NCI-H69 (cell line): Measurements from ENCODE around the gene ALG6.

ENCODE experiments used
- DNase-seq: peaks from one replicate; lab custom pipeline; 2025; lab: John Stamatoyannopoulos, UW

ALG6 gene

DNA sequence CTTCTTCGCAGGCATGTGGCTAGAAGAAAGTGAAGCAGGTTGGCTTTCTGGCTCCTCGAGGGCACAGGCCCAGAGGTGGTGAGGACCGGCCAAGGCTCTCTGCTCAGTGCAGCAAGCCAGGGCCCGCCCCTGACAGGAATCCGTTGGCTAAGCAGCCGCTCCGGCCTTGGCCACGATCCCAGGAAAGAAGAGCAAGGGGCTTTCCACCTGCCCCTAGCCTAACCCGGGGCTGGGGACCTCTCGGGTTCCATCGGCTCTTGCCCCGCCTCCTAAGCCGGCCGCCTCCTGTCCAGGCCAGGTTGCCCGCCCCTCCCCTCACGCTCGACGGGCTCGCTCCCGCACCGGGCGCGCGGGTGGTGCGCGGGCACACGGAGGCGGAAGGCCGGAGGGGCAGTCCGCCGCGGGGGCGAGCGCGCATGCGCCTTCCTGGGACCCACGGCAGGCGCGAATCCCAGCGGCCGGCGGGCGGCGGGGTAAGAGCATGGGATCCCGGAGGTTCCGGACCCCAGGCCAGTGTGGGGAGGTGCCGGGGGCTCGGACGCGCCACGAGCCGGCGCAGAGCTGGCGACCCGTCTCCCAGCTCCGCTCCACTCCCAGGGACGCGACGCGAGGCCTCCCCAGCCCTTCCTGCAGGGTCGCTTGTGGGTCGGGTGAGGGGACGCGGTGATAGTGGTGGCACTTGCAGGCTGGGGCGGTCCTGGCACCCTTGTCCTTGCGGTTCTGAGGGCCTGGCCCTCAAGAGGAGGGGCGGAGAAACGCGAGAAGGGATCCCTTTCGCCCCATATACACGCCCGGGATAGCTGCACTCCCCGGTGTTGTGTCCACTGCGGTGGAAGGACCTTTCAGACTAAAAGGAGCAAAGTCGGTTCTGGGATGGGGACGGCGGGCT is at the start of gene ALG6:
Gene ALG6, plus strand, starts transcription at position 413 of the 889 bp plus-strand sequence. CDS start 3,351 bp downstream, outside the sequence.
- DNase-seq = peak; percentile 93

DNA sequence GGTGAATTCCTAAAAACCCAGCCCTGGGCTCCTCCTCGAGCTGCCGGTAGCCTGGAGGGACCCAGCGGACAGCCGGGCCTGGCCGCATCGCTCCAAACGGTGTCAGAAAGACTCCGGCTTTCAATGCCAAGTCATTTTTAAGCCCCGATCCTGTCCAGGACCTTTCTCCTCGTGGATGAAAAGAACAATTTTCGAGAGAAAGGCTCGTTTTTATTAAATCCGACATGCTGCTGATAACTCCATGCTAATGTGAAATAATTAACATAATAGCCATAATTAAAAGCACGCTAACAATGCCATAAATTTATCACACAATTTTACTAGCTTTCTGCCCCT is 49.6 kb upstream of the ALG6 start:
- no peak for DNase-seq

DNA sequence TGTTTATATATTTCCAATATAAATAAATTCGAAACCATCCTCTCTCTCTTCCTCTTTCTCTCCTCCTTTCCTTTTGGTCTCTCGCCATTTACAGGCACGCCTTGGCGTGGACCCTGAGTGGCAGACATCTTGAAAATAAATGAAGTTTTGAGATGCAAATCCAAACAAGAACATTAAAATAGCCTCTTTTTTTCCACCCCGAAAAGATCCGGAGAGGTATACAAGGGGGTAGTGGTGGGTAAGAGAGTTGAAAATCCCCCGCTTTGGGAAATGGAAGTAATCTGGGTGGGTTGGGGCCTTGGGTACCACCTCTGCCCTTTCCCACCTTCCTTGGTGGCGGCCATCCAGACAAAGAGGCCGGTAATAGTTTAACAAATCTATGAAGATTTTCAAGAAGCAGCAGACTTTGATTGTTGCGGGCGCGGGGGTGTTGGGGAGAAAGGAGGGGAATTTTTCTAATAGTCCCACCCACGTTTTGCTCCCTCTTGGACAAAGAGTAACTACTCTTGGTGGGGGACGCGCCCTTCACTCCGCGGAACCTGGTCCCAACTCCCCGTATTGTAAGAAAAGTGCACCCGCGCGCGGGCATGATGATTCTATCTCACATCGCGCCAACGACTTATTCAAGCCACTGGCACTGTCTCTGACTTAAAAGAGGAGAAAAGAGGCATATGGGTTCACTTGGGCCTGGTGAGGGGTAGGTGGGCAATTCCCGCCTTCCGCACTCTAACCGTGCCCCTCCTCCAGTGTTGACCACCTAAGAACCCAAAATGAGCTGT is 49.0 kb upstream of the ALG6 start:
- no peak for DNase-seq

DNA sequence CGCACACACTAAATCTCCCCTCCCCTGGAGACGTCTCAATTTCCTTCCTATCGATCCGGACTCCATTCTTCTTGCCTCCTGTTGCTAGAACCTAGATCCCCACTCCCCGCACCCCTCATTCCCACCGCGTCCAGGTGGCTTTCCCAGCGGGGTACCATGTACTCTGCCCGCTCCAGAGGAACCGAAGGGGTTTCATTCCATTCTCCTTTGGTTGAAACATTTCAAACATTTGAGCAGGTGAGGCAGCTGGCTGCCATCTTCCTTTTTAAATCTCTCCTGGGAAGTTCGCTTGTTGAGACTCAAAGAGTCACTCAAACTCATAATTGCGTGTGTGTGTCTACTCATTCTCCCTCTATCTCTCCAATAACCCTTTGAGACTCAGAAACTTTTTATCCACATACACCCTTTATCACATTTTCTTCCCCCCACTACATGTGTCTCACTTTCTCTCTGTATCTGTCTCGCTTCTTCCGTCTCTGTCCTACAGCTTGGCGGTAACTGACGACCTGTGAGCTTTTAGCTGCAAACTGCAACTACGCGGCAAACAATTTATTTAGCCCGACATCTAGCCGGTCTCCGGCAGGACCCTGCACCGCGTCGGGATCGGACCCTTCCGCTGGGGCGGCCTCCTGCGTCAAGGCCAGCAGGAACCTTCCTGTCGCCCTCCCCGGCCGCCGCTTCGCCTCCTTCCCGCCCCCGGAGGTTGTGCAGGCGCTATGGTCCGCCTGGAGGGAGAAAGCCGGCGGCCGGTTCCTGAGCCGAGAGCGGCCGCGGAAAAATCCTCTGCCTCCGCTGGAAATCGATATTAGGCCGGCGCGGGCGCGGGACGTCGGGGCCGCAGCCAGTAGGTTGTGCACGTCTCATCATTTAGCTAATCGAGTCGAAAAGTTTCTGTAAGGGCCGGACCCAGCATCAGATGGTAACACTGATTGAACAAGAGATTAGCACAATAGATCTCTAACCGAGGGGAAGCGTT is 48.1 kb upstream of the ALG6 start:
- no peak for DNase-seq

DNA sequence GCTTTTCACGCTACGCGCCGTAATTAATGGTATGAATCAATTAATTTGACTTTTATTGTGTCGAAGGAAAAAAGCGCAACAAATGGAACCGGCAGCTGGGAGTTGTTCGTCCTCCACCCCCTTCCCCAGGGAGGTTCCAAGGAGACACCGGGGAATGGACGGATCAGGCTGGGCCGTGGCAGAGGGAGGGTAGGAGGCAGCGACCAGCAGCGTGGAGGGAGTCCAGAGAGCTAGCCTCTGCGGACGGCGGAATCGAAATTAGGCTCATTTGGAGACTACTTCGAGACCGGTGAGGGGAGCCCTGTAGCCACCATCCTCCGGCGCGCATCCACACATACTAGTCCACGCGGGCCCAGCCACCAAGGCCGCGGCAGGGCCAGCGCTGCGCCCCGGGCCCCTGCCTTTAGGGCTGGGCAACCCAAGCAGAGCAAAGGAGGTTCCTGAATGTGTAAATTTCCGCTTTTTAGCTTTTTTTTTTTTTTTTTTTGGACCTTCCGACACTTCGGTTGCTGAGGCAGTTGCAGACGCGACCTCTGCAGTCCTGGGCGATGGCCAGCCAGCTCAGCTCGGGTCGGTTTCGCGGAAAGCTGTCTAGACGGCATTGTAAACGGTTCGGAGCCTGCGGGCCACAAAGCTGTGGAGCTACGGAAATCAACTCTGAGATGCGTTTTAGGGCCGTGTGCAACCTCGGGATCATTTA is 47.3 kb upstream of the ALG6 start:
- DNase-seq = no peak

DNA sequence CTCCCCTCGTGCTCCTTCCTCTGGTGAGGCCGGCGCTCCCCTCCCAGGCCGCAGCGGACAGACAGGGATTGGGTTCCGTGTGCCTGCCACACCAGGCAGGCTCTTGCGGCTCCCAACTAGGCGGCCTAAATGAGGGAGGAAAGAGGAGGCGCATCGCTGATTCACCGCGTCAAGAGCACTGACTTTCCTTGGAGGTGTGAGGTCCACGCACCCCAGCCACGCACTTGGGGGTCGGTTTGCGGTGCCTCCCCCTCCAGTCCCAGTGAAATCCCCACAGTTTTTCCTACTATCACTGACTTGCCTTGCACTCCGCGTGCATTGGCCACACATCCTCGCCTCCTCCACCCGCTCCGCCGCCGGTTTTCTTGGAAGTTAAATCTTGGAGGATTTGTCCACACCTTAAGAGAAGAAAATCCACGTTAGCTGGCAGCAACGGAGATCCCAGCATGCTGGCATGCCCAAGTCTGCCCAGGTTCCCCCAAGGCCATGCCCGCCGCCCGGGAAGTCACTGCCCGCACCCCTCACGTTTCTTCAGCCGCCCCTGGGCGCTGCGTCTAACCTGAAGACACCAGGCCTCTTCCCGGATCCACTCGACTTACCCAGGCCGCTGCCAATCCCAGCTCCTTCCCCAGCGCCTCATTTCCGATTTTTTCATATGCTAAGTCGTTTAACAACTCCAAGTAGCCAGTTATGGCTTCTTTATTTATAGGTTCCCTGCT is 46.2 kb upstream of the ALG6 start:
- no peak for DNase-seq

DNA sequence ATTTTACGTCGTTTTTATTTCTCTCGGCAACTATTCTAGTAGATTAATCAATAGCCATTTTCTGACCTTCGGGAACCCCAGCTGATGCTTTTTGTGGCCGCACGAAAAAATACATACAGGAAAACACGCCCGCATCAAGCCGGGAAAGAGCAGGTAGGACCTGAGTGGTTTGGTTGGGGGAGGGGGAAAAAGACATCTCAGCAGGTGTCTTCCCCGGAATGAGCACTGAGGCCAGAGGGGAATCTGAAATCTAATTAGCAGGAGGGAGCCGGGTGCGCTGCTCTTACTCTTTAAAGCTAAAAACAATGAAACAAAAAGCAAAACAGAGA is 45.7 kb upstream of the ALG6 start:
- DNase-seq = no peak

DNA sequence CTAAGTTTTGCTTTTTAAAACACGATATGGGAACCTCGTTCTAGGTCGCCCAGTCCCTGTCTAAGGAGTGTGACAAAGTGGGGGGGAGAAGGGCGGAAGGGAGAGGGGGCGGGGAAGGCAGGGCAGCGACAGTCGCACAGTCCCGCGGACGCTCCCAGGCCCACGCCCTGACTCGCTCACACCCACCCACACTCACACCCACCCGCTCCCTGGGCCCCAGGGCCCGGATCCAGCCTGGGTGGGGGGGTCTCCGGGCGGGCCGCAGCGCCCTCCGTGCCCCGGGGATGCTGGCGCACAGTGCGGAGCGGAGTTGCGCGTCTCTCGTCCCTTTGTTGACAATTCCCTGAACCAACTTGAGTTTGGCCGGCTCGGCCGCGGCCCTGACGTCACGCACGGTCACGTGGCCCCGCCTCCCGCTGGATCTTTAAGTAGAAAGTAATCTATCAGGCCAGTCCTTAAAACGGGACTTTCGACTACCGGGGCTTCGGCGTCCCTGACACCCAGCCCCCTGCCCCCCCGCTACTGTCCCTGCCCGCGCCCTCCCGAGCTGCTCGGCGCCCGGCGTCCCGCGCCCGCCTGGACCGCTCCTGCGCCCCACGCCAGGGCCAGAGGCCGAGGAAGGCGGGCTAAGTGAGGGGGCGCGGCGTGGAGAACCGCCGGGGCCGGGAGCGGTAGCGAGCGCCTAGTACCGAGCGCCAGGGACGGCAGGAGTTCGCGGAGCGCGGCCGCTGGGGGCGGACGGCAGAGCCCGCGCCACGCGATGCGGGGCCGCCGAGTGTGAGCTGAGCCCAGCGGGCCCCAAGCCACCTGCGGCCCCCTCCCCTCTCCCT is 45.1 kb upstream of the ALG6 start, which contains the start of gene FOXD3:
Gene FOXD3, plus strand, starts transcription at position 454 of the 830 bp plus-strand sequence. CDS start 492 bp downstream, outside the sequence.
- peak; percentile 56 for DNase-seq

DNA sequence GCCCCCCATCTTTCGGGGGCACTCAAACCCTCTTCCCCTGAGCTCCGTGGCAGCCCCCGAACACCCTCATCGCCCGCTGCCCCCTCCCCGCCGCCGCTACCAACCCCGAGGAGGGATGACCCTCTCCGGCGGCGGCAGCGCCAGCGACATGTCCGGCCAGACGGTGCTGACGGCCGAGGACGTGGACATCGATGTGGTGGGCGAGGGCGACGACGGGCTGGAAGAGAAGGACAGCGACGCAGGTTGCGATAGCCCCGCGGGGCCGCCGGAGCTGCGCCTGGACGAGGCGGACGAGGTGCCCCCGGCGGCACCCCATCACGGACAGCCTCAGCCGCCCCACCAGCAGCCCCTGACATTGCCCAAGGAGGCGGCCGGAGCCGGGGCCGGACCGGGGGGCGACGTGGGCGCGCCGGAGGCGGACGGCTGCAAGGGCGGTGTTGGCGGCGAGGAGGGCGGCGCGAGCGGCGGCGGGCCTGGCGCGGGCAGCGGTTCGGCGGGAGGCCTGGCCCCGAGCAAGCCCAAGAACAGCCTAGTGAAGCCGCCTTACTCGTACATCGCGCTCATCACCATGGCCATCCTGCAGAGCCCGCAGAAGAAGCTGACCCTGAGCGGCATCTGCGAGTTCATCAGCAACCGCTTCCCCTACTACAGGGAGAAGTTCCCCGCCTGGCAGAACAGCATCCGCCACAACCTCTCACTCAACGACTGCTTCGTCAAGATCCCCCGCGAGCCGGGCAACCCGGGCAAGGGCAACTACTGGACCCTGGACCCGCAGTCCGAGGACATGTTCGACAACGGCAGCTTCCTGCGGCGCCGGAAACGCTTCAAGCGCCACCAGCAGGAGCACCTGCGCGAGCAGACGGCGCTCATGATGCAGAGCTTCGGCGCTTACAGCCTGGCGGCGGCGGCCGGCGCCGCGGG is 44.2 kb upstream of the ALG6 start:
- DNase-seq = peak; percentile 74

DNA sequence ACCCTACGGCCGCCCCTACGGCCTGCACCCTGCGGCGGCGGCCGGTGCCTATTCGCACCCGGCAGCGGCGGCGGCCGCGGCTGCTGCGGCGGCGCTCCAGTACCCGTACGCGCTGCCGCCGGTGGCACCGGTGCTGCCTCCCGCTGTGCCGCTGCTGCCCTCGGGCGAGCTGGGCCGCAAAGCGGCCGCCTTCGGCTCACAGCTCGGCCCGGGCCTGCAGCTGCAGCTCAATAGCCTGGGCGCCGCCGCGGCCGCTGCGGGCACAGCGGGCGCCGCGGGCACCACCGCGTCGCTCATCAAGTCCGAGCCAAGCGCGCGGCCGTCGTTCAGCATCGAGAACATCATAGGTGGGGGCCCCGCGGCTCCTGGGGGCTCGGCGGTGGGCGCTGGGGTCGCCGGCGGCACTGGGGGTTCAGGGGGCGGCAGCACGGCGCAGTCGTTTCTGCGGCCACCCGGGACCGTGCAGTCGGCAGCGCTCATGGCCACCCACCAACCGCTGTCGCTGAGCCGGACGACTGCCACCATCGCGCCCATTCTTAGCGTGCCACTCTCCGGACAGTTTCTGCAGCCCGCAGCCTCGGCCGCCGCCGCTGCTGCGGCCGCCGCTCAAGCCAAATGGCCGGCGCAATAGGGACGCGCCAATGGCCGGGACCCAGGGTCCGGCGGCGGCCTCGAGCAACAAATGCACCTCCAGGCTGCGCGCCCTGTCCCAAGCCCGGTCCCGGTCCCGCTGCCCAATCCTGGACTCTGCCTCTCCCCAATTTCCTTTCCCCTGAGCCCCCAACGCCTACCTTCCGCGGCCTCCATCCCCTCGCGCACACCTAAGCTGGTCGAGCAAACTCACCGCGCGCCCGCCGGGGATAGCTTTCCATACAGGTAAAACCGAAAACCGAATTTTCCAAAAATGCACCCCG is 43.3 kb upstream of the ALG6 start:
- DNase-seq = peak; percentile 62

DNA sequence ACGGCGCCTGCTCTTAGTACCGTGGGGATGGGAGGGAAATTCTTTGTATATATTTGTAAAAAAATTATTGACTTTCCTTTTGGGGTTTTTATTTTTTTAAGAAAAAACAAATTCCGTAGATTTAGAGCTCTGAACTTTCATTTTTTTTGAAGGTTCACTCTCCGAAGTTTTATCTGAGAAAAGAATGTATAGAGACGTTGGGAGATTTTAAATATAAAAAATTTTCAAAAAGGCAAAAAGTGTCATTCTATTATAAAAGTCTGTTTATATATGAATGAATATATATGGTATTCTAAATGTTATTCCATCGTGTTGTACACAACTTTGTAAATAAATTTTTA is 42.7 kb upstream of the ALG6 start:
- no peak for DNase-seq

DNA sequence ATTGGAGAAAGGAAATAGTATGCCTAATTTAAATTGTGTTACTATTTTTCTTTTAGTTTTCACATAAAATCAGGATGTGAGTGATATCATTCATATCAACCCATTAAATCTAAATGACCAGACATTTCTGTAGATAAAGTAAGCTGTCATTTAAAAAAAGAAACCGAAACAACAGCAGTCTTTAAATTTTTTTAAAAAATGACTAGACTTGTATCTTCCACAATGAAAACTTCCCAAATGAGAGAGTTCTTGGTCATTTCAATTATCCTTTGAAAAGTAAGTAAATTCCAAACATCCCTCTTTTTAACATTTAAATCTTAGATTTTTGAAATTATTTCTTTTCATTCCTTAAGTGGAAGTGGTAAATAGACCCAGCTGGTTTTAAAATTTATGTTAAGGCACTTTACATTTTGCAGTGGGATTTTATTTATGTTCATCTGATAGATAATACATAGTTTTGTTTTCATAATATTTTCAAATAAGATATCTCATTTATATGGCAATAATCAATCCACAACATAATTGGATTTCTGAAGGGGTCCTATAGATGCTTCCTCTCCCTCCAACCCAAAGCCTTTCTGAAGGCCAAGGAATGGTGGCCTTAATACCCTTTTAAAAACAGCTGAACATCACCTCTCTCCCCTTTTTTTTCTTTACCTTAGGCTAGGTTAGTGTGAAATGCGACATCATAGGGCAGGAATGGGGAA is 42.0 kb upstream of the ALG6 start:
- DNase-seq = no peak

DNA sequence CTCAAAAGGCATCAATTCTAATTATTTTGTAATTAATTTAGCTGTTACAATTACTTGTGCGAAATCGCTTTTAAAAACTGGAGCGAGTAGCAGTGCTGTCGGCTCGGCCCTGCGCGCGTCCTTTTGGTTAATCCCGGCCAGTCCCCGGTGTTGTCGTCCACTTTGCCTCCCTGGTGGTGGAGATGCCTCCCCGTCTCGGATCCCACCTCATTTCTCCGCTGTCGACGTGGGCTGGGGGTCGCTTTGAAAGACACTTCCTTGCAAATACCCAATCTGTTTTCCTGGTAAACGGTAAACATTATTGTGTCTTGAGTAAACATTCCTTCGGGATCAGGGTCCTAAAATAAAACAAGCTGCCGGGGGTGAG is 41.3 kb upstream of the ALG6 start:
- no peak for DNase-seq

DNA sequence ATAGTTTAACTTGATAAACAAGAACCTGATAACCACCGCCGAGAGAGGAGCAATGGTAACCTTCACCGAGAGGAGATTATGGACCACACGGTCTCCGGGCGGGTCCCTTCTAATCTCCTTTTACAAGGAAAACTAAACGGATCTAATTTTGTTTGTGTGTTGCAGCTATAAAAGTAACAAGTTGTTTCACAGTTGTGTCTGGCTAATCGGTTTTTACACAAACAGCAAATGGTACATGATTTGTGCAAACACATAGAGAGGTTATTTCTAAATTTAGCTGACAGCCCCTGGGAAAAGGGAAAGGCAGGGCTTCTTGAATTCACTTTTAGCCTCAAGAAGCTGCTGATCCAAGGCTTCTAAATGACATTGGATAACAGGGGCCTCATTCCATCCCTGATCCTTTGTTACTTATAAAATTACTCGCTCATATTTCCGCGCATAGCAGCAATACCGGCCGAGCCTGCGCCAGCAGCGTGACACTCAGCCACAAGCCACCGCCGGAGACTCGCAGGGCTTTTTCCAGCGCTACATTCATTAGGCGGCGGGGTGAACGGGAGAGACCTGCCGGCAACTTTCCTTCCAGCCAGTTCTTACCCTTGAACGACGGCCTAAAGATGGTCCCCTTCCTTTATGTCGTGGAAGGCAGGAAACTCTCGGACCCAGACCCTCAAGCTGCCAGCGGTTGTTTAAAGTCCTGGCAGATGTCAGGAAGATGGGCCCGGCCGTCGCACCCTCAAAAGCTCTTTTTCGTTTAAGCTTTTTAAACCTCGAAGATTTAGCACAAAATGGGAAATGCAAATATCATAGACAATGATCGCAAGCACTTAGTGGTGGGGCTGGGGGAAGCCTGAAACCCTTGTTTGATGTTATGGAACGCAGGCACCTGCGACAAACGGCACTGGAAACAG is 40.7 kb upstream of the ALG6 start:
- peak; percentile 10 for DNase-seq

DNA sequence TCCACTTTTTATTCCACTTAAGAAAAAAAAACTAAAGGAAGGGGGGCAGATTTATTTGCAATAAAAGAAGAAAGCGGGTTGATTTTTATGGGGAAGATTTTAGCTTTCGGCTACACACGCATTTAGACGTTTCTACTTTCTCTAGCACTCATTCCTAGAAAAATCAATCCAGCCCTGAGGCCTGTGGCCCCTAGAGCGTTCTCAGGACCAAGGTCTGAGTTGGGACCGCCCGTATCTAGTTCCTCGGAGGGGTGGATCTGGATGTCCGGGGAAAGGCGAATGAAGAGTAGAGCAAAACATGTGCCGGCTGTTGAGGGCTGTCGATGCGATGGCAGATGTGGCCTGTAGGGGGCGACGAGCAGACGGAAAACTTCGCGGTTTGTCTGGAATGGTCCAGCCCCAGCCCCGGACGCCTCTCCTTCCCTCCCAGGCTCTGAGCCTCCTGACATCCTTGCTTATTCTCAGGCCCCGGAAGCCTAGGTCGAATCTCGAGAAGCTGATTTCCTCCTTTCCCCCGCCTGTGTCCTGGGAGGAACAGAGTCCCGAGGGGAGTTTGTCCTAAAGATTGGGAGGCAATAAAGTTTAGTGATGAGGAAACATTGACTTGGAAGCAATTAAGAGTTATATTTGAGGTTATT is 39.9 kb upstream of the ALG6 start:
- peak; percentile 47 for DNase-seq

DNA sequence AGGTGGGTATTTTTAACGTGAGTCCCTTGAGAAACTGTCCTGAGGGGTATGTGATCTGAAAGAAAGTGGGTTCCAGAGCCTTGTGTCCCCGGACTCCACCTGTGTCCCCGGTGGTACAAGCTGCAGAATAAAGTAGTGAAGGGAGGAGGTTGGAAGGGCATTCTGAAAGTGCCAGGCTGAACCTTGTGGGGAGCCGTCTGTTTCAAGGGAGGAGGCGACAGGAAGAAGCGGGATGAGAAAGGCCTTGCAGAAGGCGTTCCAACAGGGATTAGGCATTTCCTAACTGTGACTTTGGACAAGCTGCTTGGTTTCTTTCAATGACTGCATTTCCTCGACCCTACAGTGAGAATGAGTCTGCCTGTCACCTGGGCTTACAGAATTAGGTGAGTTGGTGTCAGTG is 39.3 kb upstream of the ALG6 start:
- DNase-seq = no peak
